ENCODE results near the gene CDC123.
"Not testable (repeated sequence)": the region's sequence is repeated elsewhere in the genome, so short reads cannot be mapped to it uniquely, and the experiment has no call there.

The CDC123 gene, protein sequence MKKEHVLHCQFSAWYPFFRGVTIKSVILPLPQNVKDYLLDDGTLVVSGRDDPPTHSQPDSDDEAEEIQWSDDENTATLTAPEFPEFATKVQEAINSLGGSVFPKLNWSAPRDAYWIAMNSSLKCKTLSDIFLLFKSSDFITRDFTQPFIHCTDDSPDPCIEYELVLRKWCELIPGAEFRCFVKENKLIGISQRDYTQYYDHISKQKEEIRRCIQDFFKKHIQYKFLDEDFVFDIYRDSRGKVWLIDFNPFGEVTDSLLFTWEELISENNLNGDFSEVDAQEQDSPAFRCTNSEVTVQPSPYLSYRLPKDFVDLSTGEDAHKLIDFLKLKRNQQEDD

DNA sequence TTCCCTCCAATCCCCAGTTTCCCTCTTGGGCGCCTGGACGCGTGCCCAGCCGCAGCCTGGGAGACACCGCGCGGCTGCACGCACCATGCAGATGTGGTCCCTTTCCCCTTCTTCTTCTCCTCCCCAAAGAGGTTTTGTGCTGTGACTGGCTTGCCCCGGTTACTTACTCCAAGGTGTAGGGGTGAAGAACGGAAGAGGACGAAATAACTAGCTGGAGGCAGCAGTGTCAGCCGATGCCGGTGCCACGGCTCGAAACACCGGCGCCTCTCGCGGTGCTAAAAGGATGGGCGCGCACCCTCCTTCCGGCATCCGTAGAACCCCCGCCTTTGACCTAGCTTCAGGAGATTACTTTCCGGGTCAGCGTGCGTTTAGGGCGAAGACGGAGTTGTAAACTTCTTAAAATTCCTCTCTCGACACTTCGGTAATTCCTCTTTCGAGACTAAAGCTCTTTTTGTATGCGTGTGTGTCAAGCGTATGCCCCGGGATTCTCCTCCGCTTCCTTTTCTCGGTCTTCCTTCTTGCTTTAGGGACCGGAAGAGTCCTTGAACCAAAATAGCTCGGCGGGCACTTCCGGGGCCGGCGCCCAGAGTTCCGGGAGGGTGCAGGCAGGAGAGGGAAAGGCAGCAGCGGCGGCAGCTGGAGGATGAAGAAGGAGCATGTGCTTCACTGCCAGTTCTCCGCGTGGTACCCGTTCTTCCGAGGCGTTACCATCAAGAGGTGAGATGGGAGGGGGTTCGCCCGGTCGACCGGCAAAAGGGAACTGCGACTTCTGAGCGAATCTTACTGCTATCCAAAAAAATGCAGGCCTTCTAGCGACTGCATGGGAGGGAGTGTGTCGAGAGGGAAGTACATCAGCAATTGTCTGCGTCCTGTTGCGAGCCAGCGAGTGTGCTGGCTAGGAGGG, at the start of gene CDC123, which contains the start of gene NUDT5:
Gene CDC123 (plus strand): TSS at position 586 of the 904 bp plus-strand sequence. CDS start 58 bp downstream, at position 644.
Gene NUDT5 (minus strand): TSS at position 289 of the 904 bp plus-strand sequence. CDS start 9,600 bp downstream, outside the sequence.
- DNase-seq (ENCODE audit: low spot score): peak; percentile 94

DNA sequence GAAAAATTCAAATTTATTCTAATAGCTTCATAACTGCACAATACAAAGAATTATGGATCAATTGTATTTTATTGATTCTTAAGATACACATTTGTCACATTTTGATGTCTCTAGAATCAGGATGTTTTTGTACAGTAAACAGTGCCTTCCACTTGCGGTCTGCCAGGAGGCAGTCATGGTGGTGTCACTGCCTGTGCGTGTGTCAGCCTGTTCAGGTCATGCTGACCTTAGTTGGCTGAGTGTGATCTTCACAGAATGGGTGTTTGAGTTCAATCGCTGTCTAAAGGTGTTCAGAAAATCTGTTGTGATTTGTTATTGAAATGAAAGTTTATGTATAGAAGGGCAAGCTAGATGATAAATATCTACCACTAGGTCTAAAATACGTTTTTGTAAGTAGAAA, 45.8 kb upstream of the CDC123 start:
- no peak for DNase-seq (ENCODE audit: low spot score)

DNA sequence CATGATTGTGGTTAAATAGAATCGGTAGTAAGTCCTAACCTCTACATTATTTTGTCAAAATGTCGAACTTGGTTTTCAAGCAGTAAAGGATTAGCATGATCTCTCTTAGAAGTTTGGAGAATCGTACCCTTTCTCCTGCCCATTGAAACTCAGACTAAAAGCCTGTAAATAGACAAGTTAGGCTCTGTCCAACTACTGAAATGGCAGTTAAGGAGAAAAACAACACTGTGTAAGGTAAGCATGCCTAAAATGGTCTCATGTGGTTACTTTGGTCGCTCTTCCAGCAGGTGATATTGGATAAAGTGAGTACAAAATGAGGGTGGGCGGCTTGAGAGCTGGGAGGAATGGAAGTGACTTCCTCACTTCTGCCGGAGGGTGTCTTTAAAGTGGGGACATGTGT, 41.5 kb upstream of the CDC123 start:
- no peak for DNase-seq (ENCODE audit: low spot score)

DNA sequence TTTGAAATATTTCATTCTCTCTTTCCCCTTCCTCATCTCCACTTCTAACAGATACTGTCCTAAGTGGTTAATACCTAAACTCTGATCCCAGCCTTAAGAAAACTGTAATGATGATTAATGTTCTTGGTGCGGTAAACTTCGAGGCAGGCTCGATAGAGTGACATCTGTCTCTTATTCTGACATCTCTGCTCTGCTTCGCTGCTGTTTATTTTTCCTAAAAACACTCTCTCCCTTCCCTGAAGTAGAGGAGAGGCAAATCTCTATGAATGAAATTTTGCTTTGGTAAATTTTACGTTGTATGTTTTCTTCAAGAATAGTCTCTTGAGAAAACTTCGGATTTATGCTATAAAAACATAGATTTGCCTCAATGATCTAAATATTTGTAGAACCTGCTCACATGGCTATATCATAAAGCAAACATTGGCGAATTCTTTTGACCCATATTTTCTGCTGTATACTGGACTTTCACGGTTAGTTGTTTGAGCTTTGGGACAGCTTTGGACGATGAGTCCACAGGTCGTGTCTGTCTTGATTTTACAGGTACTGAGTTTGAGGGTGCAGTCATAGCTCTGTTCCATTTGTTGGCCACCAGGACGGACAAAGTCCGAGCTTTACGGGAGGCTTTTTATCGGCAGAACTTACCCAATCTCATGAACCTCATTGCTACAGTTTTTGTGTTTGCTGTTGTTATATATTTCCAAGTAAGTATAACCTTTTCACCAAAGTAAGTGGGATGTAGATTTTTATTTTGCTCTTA, 39.4 kb upstream of the CDC123 start:
- DNase-seq (ENCODE audit: low spot score): no peak

DNA sequence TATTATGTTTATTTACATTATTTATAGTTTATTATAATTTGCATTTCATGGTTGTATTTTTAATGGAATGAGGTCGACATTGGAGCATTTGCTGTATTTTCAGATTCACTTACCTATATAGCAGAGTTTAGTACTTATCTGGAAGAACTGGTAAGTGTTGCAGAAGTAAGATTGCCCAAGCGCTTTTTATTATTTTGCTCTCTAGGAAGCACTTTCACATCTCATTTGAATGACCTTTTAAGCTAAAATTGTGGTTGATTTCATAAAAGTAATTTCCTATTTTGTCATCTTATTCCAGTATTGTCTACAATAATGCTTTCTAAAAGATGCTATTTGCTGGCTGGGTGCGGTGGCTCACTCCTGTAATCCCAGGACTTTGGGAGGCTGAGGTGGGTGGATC, 37.9 kb upstream of the CDC123 start:
- DNase-seq (ENCODE audit: low spot score): no peak

DNA sequence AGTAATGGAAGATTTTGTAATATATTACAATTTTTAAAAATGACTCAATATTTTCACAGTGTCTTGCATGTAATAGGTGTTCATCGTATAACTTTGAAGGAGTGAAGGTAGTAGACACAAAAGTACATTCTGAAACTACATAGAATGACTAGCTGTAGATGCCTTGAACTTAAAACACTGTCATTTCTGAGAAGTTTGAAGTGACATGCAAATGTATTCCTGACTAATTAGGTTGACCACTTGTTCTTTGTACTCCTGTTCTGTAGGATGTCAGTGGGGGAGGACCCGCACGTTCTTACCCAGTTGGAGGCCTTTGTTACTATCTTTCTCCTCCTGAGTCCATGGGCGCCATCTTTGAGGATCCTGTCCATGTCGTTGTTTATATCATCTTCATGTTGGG, 35.3 kb upstream of the CDC123 start:
- no peak for DNase-seq (ENCODE audit: low spot score)

DNA sequence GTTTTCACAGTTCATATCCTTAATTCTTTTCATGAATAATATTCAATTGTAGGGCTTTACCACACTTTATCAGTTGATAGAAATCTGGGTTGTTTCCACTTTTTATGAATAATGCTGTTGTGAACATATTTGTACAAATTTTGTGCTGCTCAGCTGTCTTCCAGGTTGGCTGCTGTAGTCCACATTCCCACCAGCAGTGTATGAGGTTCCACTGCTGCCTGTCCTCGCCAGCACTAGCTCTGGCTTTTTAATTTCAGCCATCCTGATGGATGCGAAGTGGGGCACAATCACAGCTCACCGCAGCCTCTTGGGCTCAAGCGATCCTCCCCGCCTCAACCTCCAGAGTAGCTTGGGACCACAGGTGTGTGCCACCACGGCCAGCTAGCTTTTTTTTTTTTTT, 33.1 kb upstream of the CDC123 start:
- no peak for DNase-seq (ENCODE audit: low spot score)

DNA sequence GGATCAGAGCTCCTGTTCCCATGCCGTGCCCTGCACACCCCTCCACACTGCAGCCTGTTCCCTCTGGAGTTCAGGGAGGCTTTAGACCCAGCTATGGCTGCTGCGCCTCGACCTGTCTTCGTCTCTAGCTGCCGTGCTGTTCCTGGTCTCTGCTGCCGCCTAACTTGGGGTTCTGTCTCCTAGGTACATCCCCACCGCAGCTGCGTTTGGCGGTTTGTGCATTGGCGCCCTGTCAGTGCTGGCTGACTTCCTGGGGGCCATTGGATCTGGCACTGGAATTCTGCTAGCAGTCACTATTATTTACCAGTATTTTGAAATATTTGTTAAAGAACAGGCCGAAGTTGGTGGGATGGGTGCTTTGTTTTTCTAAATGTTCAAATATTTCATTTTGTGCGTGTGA, 31.9 kb upstream of the CDC123 start:
- no peak for DNase-seq (ENCODE audit: low spot score)

DNA sequence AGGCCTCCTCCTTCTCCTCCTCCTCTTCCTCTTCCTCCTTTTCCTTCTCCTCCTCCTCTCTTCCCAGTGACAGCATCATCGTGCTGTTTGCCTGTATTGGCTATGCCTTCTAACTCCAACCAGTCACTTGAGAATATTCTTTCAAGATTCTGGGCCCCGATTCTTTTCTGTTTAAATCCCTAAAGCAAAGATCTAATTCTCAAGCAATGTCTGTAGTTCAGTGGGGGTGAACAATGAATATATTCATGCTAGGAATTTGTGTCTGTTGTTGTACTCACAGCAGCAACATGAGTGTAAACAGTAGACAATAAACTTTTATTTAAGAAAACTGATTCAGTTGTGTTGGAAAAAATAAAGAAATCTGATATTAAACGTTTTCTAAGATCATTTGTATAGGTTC, 31.0 kb upstream of the CDC123 start:
- DNase-seq (ENCODE audit: low spot score): no peak

DNA sequence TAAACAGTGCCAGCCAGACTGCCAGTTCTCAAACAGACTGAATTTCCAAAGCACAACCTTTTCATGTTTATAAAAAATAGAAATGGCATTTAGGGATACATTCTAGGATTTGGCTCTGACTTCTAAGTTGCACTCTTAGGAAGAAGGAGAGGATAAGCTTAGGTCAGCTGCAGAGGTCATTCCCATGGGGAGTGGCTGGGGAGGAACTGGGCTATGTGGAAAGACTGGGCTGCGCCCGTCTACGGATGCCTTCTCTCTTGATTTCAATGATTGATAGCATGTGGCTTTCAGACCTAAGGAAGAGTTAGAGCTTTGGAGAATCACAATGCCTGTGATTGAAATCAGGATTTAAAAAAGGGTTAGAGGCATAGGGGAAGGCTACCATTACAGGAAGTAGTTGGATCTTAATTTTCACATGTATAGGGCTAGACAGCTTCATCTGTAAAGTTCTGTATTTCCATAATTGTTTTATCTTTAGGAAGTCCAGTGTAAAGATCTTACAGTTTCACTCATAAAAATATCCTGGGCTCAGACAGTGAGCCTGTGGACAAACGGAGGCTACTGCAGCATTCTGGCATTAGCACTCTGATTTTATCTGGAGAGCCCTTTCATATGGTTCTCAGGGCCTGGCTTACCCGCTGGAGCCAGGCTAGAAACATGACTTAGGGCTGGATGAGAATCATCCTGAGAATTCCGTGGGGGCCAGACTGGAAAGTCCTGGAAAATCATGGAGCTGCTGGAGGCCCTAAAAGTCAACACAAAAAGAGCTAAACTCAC, 29.8 kb upstream of the CDC123 start:
- no peak for DNase-seq (ENCODE audit: low spot score)

DNA sequence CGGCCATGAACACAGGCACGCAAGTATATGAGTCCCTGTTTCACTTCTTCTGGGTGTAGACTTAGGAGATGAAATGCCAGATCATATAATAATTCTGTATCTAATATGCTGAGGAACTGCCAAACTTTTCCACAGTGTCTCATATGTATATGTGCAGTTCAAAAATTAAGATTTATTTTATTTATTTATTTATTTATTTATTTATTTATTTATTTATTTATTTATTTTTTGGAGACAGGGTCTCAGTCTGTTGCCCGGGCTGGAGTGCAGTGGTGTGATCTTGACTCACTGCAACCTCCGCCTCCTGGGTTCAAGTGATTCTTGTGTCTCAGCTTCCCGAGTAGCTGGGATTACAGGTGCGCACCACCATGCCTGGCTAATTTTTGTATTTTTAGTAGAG, 24.5 kb upstream of the CDC123 start:
- DNase-seq (ENCODE audit: low spot score): not testable (repeated sequence)

DNA sequence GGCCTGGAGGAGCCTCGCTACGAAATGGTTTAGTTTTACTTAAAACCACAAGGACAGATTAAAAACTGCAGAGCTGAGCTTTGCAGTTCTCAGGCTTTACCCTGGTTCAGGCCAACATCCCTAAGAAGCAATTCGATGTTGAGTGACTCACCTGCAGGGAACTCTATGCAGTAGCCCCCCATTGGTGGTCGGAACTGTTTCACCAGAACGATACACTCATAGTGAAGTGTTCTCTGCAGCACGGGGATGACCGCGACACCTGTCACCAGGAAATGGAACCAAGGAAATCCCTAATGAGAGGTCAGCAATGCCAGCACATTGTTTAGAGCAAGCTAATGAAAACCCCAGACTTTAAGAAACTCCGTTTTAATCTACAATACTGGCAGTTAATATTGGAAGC, 18.3 kb upstream of the CDC123 start:
- DNase-seq (ENCODE audit: low spot score): no peak

DNA sequence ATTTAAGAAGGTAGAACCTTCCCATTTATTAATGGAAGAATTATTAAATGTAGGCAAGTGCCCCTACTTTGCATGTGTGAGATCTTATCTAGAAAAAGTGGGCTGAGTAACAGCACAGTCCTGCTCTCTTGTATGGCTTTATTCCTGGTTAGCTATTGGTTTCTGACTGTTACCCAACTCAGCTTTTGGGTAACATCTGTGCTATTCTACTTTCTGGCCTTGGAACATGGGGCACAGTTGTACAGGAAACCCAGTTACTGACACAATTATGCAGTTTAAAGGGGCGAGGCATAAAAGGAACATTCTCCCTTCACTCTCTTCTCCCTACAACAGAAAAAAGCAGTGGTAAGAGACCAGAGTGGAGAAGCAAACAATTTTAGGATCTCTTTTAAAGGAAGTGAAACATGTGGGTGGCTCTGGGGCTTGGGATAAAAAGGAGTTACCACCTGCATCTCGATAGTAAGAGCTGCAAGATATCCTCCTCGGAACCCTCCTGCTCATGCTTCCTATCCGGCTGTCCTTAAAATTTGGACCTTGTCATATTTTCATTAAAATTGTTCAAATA, 16.3 kb upstream of the CDC123 start:
- DNase-seq (ENCODE audit: low spot score): no peak

DNA sequence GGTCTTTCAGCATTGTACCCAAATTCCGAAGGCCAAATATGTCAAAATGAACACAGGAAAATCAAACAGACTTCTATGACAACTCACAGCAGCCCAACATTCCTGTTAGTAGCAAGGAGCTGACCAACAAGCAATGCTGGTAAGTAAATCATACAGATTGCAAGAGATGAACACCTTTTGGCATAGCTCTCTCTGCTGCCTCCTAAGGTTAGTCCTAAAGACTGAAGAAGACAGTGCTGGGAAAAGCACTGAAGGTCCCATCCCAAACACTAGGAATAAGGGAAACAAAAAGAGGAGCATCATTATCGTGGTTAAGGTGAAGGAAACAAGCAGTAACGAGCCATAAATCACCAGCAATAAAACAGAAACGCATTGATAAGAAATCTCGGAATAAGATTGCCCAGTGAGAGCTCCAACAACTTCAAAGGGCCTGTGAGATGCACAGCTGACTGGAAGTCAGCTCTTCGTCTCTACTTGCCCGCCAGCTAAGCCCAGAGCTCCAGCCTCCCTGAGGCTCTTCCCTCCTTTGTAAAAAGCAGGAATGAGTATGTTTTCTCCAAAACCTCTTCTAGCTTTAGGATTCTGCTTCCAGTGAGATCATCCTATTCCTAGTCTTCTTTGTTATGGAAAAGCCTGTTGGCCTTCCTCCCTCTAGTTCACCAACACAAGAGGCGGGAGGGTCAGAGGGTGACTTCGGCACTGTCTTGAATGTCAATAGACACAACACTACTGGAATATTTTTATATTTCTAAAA, 15.6 kb upstream of the CDC123 start:
- no peak for DNase-seq (ENCODE audit: low spot score)

DNA sequence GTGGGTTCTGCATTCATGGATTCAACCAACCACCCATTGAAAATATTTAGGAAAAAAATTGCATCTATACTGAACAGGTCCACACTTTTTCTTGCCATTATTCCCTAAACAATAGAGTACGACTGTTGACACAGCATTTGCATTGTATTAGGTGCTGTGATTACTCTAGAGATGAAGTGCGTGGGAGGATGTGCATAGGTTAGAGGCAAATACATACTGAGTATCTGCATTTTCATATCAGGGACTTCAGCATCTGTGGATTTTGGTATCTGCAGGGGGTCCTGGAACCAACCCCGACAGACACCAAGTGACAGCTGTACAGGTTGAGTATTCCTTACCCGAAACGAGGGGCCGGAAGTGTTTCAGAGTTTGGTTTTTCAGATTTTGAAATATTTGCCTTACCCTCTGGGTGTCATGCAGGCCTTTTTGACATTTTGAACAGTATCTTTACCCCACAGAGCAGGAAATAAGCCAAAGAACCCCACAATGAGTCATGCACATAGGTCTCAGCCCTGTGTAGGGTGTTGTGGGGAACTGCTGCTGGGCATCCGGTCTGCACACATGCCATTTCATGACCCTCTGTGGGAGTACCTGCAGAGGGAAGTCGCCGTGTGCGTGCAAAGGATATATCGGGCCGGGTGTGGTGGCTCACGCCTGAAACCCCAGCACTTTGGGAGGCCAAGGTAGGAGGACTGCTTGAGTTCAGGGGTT, 14.8 kb upstream of the CDC123 start:
- DNase-seq (ENCODE audit: low spot score): no peak

DNA sequence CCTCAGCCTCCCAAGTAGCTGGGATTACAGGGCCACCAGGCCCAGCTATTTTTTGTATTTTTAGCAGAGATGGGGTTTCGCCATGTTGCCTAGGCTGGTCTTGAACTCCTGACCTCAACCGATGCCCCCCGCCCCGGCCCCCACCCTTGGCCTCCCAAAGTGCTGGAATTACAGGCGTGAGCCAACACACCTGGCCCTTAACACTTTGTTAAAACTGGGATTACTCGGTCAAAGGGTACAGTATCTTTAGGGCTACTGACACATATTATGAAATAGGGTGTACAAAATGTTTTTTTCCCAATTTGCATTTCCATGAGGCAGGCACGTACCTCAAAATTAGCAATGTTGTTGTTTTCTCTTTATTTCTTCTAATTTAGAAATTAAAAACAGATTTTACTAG, 11.8 kb upstream of the CDC123 start:
- DNase-seq (ENCODE audit: low spot score): no peak

DNA sequence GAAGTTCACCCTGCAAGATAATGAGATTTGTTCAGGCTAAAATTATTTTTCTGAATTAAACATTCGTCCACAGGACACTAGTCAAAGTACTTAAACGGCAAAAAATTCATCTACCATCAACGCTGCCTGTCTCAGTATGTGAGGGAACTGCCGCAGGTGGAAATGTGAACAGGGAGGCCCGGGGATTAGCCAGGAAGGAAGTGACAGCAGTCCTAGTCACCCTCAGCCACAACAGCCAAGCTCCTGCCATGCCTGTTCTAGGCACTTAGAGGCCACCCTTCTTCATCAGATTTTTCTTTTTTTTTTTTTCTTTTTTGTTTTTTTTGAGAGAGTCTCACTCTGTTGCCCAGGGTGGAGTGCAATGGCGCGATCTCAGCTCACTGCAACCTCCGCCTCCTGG, 9.7 kb upstream of the CDC123 start:
- no peak for DNase-seq (ENCODE audit: low spot score)

DNA sequence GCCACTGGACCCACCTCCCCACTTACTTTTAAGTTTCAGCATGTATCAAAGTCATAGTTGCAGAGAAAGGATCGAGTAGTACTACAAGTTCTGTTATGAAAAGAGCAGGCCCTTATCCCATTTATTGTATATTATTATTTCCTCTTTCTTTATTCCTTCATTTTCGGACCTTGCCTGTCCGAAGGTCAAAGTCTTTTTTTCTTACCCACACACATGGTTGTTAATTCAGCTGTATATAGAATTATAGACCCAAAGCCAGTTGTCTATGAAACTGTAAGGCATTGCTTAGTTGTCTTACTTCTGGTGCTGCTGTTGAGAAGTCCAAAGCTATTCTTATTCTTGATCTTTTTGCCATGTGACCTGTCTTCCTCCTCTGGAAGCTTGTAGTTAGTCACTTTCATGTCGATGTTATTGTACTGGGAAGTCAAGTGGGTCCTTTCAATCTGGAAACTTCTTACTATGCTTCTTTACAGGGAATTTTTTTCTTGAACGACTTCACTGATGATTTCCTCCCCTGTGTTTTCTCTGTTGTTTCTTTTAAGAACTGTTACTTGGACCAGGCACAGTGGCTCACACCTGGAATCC, 8.6 kb upstream of the CDC123 start:
- no peak for DNase-seq (ENCODE audit: low spot score)

DNA sequence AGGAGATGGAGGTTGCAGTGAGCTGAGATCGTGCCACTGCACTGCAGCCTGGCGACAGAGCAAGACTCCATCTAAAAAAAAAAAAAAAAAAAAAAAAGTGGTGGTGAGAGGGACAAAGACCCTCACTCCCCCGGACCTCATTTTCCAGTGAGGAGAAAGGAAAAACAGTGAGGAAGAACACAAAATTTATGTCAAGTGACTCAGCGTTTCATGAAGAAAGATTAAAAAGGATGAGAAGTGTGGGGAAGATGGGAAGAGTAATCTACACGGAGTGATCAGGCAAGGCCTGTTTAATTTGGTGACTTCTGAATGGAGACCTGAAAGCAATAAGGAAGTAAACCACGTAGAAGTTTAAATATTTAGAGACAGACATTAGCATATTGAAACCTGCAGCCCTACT, 7.3 kb upstream of the CDC123 start:
- no peak for DNase-seq (ENCODE audit: low spot score)

DNA sequence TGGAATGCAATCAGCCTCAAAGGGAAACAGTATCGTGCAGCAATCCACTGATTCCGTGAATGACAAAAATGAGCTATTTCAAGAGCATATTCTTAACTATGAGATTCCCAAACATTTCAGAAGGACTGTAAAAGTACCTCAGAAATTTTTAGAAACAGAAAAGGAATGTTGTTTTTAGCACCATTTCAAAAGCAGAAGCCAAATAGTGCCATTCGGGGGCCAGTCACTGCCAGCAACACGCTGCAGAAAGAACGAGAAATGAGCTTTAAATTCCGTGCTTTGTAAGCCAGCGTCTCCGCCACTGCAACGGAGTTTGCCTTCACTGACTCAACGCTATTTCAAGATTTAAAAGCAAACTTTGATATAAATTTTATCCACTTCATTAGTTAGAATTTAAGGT, 6.6 kb upstream of the CDC123 start:
- DNase-seq (ENCODE audit: low spot score): no peak

Data from NAMALWA (cell line).